ENCODE measurements around the gene SENP2.

The SENP2 gene

GRCh38 chr3:185585859-185586685, at the start of gene SENP2:
TSS of gene SENP2 (plus strand) at chr3:185586295. CDS start at chr3:185586414, 119 bp downstream.
- peak; percentile 99 for DNase-seq (ENCODE audit: low read depth in 2 of 2)
- H3K4me3 ChIP-seq (replicated peaks in 1 of 2; ENCODE audit: low read depth in 2 of 2, low read length in 2 of 2) = peak within 1 kb of the TSS; percentile 95 to 98
- no peak for TF ChIP-seq CTCF (IDR thresholded peaks at IDR 0.05; ENCODE audit: low read depth, low read length)

GRCh38 chr3:185537369-185537970, 48.6 kb upstream of the SENP2 start:
- DNase-seq (ENCODE audit: low read depth in 2 of 2) = peak; percentile 94 to 98
- TF ChIP-seq CTCF (IDR thresholded peaks at IDR 0.05; ENCODE audit: low read depth, low read length) = no peak
- H3K4me3 ChIP-seq (replicated peaks in 1 of 2; ENCODE audit: low read depth in 2 of 2, low read length in 2 of 2) = no peak overlapping the region

GRCh38 chr3:185539934-185540333, 46.2 kb upstream of the SENP2 start:
- TF ChIP-seq CTCF (IDR thresholded peaks at IDR 0.05; ENCODE audit: low read depth, low read length) = no peak
- no peak for DNase-seq (ENCODE audit: low read depth in 2 of 2)

GRCh38 chr3:185540695-185541094, 45.4 kb upstream of the SENP2 start:
- DNase-seq (ENCODE audit: low read depth in 2 of 2) = no peak

More at GRCh38 chr3:185539934-185540333, 46.2 kb upstream of the SENP2 start:
- H3K4me3 ChIP-seq (replicated peaks in 1 of 2; ENCODE audit: low read depth in 2 of 2, low read length in 2 of 2) = no peak overlapping the region

GRCh38 chr3:185549122-185549521, 37.0 kb upstream of the SENP2 start:
- H3K4me3 ChIP-seq (replicated peaks in 1 of 2; ENCODE audit: low read depth in 2 of 2, low read length in 2 of 2) = no peak overlapping the region
- peak; percentile 99 for DNase-seq (ENCODE audit: low read depth in 2 of 2)
- no peak for TF ChIP-seq CTCF (IDR thresholded peaks at IDR 0.05; ENCODE audit: low read depth, low read length)

More at GRCh38 chr3:185540695-185541094, 45.4 kb upstream of the SENP2 start:
- TF ChIP-seq CTCF (IDR thresholded peaks at IDR 0.05; ENCODE audit: low read depth, low read length) = no peak
- H3K4me3 ChIP-seq (replicated peaks in 1 of 2; ENCODE audit: low read depth in 2 of 2, low read length in 2 of 2) = no peak overlapping the region

GRCh38 chr3:185549651-185550111, 36.4 kb upstream of the SENP2 start:
- no peak for TF ChIP-seq CTCF (IDR thresholded peaks at IDR 0.05; ENCODE audit: low read depth, low read length)
- peak; percentile 56 to 67 for DNase-seq (ENCODE audit: low read depth in 2 of 2)
- no peak overlapping the region for H3K4me3 ChIP-seq (replicated peaks in 1 of 2; ENCODE audit: low read depth in 2 of 2, low read length in 2 of 2)

All from cardiac fibroblast (primary cell).